NOMO-1 treated with DMSO at 0.1 percent for 48 hours (cell line): Measurements from ENCODE around the gene UBAC2.
"Not testable (repeated sequence)": the region's sequence is repeated elsewhere in the genome, so short reads cannot be mapped to it uniquely, and the experiment has no call there.

Experiments
- DNase-seq: peaks from one replicate; lab custom pipeline; 2025; ENCODE audit not compliant: unreplicated experiment; lab: John Stamatoyannopoulos, UW

UBAC2 gene

DNA sequence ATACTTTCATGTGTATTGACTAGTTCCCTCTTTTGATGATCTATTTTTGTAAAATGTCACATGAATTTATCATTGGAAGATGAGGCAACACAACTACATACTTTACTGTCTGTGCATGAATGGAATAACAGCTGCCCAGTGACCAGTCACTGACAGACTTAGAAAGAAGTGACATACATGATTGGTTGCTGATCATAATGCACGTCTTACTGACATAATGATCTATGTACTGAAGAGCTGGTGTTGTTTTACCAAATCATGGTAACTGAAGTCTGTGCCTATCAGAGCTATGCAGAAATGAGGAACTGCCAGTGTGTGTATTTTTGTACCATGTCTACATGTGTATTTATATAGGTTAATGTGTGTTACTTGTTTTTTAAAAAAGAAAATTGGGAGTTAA lies 31.1 kb downstream of the UBAC2 start:
- peak; percentile 97 for DNase-seq

GRCh38 chr13:99237981-99238662 lies 37.5 kb downstream of the UBAC2 start:
- no peak for DNase-seq

DNA sequence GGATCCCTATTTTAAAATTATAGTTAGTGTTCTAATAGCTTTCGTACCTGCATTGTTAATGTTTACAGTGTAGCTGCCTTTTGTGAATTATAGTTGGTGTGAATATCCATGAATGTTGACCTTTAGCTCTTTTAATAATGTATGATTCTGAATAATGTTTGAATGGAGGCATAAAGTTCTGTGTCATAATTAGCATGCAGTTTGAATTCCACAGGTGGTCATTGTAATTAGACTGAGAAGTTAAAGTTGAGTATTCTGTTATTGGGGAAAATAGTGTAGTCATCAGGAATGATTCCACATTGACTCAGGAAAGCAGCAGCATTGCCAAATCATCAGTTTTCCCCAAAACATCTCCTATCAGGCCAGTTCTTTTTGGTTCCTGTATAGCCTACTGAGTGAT lies 45.4 kb downstream of the UBAC2 start:
- no peak for DNase-seq

- not testable (repeated sequence) for DNase-seq
These were observed 48.5 kb downstream of the UBAC2 start for GRCh38 chr13:99249178-99249577.

GRCh38 chr13:99249606-99250005 lies 49.0 kb downstream of the UBAC2 start:
- DNase-seq = not testable (repeated sequence)

GRCh38 chr13:99250982-99251825 lies 50.5 kb downstream of the UBAC2 start:
- no peak for DNase-seq

- DNase-seq = peak; percentile 45
These were observed 51.3 kb downstream of the UBAC2 start for GRCh38 chr13:99251921-99252320.

- no peak for DNase-seq
These were observed 54.2 kb downstream of the UBAC2 start for GRCh38 chr13:99254830-99255229.

- DNase-seq = no peak
These were observed 54.6 kb downstream of the UBAC2 start for GRCh38 chr13:99255271-99255670.

- peak; percentile 74 for DNase-seq
These were observed 55.6 kb downstream of the UBAC2 start for GRCh38 chr13:99256283-99256682.

DNA sequence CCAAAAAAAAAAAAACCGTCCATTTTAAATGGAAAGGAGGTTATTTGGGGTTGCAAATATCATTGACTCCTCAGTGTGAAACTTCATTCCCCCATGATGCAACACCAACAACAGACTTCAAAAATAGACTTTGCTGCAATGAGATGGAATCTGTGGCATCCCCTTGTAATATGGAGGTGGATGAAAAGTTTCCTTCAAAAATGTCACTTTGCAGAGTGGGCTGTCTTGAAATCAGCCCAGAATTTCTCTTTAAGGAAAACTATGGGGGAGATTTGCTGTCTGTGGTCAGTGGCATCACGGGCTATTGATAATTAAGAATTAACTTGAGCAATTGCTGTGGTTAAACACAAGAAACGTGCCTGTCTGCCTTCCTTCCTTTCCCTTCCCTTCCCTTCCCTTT lies 56.1 kb downstream of the UBAC2 start:
- DNase-seq = peak; percentile 76

DNA sequence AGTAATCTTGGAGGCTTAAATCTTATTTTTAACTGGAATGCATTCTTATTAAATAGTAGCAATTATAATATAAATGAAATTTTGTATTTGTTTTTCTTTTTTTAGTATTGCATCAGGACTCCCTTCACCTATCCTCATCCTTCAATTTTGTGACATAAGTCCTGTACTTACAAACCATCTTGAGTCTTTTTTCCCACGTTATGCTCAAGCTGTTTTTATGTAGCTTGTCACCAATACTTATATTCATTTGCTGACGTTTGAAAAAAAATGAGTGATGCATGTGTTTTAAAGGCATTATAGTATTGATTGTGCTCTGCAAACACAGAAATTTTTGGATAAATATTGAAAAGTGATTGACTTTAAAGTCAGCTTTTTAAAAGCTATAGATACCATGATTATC lies 56.6 kb downstream of the UBAC2 start:
- DNase-seq = peak; percentile 52

DNA sequence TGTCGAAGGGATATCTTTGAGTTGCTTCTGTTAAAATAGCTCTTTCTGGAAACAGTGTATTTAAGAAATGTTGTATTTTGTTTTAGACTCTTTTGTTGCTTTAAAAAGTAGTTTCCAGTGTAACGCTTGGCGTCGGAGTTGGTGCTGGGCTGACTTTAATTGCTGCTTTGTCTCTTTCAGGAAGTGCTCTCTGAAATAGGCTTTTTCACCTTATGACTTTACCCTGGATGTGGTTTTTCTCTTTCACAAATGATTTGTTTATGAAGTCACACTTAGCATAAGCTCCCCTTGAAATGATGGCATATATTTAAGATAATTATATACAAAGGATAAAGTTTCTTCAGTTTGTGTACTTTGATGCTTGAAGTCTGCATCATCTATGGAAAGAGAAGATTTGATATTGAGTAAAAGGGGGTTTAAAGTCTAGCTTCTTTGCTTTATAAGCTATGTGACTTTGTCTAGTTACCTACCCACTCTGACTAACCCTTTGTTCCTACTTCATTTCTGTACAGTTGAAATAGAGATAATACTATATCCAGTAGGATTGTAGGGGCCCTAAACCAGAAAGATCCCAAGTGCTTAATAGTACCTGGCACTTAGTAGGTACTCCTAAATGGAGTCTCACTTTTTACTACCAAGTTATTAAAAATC lies 57.7 kb downstream of the UBAC2 start, which contains the start of gene GPR18:
GPR18 (minus strand) TSS at position 170 of the 651 bp plus-strand sequence. CDS start 2,507 bp downstream, outside the sequence.
- DNase-seq = peak; percentile 78

- peak; percentile 89 for DNase-seq
These were observed 58.3 kb downstream of the UBAC2 start for GRCh38 chr13:99258946-99259345.

DNA sequence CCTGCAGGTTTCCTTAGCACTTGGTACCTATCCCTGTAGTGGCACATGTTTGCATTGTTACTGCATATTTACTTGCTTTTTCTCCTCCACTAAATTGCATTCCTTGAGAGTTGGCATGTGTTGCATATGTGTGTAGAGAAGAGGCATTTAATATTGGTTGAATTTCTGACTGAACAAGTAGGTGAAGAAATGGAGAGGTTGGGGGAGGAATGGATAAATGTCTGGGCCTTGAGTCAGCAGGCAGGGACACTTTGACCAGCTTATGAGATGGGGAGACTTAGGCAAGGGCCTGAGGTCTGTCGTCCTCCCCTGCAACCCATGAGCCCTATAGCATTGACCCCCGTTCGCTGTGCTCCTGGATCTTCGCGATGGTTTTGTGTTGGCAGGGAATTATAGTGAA lies 59.6 kb downstream of the UBAC2 start:
- DNase-seq = no peak

DNA sequence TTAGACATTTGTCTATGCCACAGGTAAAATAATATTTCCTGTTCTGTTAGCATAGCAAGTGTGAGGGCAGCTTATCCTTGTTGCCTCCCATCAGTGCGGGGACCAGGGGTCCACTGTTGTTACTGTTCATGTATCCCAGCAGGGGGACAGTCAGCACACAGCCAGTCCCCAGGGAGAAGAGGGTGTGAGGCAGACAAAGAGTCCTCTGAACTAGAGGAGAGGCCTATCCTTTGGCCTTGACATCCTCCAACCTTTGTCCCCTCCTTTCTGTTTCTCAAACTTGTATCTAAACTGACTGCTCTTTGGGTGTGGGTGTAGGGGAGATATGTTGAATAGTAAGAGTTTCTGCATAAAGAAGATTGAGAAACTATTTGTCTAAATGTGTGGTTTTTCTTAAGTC lies 60.4 kb downstream of the UBAC2 start:
- no peak for DNase-seq

DNA sequence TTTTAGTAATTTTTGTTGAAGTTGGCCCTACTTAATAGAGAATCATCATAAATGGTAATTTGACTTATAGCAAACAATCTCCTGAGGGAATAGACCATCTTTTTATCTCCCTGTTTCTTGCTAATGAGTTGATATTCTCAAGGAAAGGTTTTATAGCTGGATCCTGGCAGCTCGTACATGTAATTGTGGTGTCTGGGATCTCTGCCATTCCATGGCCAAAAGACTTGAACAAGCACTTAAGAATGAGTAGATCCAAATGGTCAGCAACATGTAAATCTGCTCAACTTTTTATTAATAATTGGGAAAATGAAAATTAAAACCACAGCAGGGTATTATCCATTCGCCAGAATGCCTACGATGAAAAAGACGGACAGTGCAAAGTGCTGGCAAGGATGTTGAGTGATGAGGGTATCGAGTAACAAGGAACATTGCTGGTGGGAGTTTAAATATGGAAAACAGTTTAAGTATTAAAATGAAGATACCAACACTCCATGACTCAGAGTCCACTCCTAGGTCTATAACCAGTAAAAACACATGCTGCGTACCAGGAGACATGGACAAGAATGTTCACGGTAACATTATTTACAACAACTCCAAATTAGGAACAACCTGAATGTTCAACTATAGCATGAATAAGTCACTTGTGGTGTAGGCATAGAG lies 62.6 kb downstream of the UBAC2 start:
- no peak for DNase-seq

DNA sequence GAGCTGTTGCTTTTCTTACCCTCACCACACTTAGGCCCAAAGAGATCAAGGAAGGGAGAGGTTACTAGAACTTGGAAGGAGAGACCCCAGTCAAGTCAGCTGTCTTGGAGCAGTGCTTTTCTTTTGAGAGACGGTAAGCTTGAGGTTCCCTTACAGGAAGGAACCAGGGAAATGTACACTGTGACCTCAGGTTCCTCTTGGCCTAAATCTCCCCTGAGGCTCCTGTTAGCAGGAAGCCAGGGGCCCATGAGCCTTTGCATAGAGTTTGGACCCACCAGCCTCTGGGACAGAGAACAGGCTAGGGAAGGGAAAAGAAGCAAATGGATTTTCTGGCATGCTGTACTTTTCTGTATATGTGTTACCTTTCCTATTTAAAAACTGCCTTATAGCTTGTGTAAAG lies 63.4 kb downstream of the UBAC2 start:
- peak; percentile 42 for DNase-seq

GRCh38 chr13:99265162-99265800 lies 64.6 kb downstream of the UBAC2 start:
- no peak for DNase-seq

DNA sequence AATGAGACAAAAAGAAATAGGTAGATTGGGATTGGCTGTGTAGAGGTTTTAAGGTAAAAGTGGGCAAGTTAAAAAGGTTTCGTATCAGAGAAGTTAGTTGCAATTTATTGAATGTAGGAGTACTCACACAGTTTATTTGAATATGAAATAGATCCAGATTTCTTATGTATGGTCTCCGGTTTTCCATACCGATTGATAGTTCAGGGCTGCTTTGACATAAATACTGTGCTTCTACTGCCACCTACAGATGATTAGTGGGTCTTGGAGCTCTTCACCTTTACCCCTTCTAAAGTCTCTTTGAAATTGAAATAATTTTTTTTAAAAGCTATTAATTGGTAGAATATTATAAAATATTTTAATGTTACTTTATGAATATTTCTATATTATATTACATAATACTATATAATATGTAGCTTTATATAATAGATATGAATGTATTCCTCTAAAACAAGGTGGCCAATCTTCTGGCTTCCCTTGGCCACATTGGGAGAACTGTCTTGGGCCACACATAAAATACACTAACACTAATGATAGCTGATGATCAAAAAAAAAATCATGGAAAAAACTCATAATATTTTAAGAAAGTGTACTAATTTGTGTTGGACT lies 65.3 kb downstream of the UBAC2 start:
- peak; percentile 64 for DNase-seq
